Iris pigment epithelial cell (primary cell): ENCODE data around the gene VSTM1.
A peak's percentile ranks its signal among the peaks of the same experiment; 100 is the strongest.

Experiments used
- DNase-seq: peaks from one replicate; pipeline ENCODE4 v3.0.0-alpha.2; 2011; ENCODE audit warnings: low read depth

The VSTM1 gene

GRCh38 chr19:54010474-54010873, 53.2 kb downstream of the VSTM1 start:
- no peak for DNase-seq

GRCh38 chr19:54009440-54009839, 54.3 kb downstream of the VSTM1 start:
- DNase-seq: no peak

DNA sequence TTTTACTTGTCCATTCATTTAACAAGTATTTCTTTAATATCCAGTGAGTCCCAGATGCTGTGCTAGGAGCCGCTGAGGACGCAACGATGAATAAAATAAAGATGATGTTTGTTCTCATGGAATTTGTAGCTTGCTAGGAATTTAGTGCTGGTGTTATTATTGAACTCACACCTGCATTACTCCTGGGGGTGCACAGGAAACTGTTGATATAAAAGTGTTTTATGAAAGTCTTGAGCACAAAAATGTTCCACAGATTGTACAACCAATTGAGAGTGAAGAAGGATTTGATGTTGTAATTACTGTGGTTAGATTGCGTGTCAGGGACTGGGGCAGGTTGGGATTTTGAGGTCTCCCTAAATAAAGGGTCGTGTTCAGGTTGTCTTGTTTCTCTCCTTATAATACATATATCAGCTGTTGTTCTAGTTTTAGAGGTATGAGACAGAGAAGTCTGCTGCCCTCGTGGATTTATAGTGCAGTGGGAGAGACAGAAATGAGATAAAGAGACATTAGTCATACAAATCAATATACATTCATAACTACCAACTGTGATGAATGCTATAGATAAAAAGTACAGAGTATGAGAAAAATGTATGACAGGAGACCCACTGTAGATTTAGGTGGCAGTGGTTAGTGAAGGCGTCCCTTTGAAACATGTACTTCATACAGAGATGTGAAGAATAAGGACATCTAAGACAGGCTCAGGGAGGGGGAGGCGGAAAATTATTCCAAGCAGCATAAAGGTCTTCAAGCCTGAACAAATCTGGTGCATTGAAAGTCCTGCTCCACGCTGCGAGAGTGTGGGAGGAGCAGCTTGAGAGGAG, 61.0 kb downstream of the VSTM1 start:
- peak; percentile 69 for DNase-seq

GRCh38 chr19:54001496-54001895, 62.2 kb downstream of the VSTM1 start:
- no peak for DNase-seq

DNA sequence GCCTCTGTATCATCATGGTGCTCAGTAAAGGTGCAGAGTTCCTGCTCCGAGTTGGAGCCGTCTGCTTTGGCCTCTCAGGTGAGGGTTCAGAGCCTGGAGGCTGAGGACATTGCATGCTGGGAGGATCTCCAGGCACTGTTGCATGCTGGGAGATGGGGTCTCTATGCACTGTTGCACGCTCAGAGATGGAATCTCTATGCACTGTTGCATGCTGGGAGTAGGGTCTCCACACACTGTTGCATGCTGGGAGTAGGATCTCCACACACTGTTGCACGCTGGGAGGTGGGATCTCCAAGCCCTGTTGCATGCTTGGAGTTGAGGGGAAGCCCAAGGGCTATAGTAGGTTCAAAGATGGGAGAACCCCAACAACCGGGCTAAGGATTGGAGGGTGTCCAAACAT, 64.0 kb downstream of the VSTM1 start:
- DNase-seq: no peak

GRCh38 chr19:53998223-53998622, 65.5 kb downstream of the VSTM1 start:
- DNase-seq: no peak

DNA sequence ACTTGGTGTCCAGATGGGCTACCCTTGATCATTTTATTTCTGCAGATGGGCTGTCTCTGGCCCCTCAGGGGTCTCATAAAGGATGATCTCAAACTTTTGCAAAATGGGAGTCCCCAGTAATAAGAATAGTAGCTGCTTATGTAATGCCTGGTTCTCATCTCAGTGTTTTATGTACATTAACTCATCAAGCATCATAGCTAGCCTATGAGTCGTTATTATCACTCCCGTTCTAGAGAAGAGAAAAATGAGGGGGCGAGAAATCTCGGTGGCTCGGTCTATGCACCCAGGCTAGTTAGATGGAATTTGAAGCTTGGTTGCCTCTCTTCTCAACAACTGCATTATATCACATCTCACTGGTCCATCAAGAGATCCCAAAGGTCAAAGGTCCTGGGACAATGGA, 68.9 kb downstream of the VSTM1 start:
- DNase-seq: peak; percentile 43

DNA sequence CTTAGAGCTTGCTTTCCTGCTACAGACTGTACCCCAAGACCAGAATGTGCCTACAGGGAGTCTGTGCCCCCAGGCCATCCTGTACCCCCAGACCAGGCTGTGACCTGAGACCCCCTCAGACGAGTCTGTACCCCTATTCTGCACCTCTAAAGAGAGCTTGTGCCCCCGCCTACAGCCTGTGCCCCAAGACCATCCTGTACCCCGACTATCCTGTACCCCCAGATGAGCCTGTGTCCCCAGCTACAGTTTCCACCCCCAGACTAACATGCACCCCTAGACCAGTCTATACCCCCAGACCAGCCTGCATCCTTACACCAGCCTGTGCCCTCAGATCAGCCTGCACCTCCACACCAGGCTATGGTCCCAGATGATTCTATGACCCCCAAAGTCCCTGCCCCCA, 70.2 kb downstream of the VSTM1 start:
- no peak for DNase-seq

DNA sequence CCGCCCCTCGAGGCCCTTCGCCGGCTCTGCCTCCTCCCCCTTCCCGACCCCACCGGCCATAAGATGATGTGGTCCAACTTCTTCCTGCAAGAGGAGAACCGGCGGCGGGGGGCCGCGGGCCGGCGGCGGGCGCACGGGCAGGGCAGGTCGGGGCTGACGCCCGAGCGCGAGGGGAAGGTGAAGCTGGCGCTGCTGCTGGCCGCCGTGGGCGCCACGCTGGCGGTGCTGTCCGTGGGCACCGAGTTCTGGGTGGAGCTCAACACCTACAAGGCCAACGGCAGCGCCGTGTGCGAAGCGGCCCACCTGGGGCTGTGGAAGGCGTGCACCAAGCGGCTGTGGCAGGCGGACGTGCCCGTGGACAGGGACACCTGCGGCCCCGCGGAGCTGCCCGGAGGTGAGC, 70.9 kb downstream of the VSTM1 start:
- DNase-seq: no peak

DNA sequence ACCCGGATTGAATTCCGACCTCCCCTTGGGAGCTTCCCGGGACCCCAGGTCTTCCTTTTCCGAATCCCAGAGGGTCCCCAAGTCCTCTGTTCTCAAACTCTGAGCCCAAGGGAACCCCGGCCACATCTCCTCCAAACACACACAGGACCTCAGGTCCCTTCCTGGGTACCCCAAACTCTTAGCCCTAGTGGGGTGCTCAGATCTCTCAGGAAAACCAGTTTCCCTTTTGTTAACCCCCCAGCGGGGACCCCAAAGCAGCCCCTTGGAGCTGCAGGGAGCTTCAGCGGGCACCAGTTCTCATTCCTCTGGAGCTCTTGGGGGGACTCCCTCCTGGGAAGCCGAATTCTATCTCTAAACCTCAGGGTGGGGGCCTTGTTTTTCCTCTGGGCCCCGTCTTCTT, 71.5 kb downstream of the VSTM1 start:
- no peak for DNase-seq

DNA sequence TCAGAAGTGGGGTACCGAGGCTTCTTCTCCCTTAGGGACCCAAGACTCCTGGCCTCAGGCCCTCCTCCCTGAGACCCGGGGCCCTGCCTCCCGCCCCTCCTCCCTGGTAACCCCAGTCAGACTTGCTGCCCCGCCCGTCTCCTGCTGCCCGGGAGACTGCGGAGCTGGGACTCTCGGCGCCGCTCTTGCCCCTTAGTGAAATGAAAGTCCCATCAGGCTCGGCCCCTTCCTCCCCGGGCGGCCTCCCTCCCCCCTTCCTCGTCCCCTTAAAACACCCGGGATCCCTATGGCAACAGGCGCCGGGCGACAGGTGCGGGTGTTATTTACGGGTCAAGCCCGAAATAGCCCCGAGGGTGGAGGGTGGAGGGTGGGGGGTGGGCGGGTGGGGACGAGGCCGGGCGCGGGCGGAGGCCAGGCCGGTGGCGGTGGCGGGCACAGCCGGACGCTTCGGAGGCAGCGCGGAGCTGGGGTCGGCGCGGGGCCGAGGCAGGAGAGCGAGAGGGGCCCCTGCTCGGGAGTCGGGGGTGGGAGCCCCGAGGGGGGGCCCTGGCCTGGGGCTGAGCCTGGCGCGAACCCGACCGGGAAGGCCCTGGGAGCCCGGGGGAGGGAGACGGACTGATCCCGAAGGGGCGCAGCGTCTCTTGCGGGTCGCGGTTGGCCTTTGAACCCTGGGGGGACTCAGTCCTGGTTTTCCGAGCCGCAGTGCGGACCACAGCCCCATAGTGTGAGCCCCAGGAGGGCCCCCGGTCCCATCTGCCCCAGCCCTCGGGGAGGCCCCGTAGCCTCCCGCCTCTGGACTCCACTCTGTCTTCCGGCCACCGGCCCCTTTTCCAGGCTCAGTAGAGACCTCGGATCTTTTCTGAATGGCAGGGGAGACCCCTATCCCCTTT, 72.2 kb downstream of the VSTM1 start, which contains the start of gene CACNG6:
CACNG6 (plus strand) TSS at position 414 of the 890 bp plus-strand sequence. CDS start 1,241 bp downstream, outside the sequence.
- DNase-seq: peak; percentile 59
